HFFc6 (cell line): ENCODE data around the gene PTPRR. TPM values are rescaled to one million over a fixed set of nuclear protein-coding genes. Genes with fewer than 3 reads are reported as not detected.

Experiments used
- DNase-seq: peaks from one replicate; pipeline ENCODE4 v3.0.0-alpha.2; 2018
- H3K27ac Mint-ChIP-seq: 2 replicates; pipeline ENCODE4 v1.8.0; 2020; ENCODE audit warnings: mild to moderate bottlenecking, mixed read lengths
- H3K27me3 Mint-ChIP-seq: 2 replicates; pipeline ENCODE4 v1.8.0; 2021; ENCODE audit warnings: mild to moderate bottlenecking, moderate library complexity, mixed read lengths; ENCODE audit not compliant: insufficient read depth
- H3K36me3 Mint-ChIP-seq: 2 replicates; pipeline ENCODE4 v1.8.0; 2021; ENCODE audit warnings: low read depth, mixed read lengths
- H3K4me1 Mint-ChIP-seq: 2 replicates; pipeline ENCODE4 v1.8.0; 2020; ENCODE audit warnings: low read depth, mixed read lengths
- H3K4me3 Mint-ChIP-seq: 2 replicates; pipeline ENCODE4 v1.8.0; 2020; ENCODE audit warnings: mild to moderate bottlenecking, moderate library complexity, mixed read lengths
- H3K9me3 Mint-ChIP-seq: 2 replicates; pipeline ENCODE4 v1.8.0; 2020; ENCODE audit warnings: mild to moderate bottlenecking, mixed read lengths
- long read RNA-seq: library from polyadenylated mRNA; unstranded; transcript quantifications from one replicate; pipeline ENCODE4 v2.0.0, GENCODE V29; 2019
- total RNA-seq, 6 experiments: library from RNA; stranded (reverse); fragmentation: NEBNext Ultra II Directional; extraction: Animal tissue kit (Norgen Biotek cat#: 25700); gene quantifications; 2 replicates in 1 of 6; 3 replicates in 5 of 6; pipeline ENCODE4 v1.2.3, GENCODE V29; 2021
- TF ChIP-seq, protein P1 (sequence below): fragments of 200-600 bp; sonication (generic); IDR thresholded peaks from 2 replicates; pipeline ENCODE4 v1.5.0; 2021; ENCODE audit warnings: antibody characterized with exemption, mild to moderate bottlenecking

The PTPRR gene, protein sequence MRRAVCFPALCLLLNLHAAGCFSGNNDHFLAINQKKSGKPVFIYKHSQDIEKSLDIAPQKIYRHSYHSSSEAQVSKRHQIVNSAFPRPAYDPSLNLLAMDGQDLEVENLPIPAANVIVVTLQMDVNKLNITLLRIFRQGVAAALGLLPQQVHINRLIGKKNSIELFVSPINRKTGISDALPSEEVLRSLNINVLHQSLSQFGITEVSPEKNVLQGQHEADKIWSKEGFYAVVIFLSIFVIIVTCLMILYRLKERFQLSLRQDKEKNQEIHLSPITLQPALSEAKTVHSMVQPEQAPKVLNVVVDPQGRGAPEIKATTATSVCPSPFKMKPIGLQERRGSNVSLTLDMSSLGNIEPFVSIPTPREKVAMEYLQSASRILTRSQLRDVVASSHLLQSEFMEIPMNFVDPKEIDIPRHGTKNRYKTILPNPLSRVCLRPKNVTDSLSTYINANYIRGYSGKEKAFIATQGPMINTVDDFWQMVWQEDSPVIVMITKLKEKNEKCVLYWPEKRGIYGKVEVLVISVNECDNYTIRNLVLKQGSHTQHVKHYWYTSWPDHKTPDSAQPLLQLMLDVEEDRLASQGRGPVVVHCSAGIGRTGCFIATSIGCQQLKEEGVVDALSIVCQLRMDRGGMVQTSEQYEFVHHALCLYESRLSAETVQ
- total RNA-seq: 1 to 10 TPM in 1 of 6 experiments, under 1 TPM in 5; 0.40 to 1.1 (median 0.48) TPM
- long read RNA-seq, partial matches to known transcripts: 2 of 2 reads
- long read RNA-seq, other reads (novel, unspliced or antisense): 0 of 2 reads

DNA sequence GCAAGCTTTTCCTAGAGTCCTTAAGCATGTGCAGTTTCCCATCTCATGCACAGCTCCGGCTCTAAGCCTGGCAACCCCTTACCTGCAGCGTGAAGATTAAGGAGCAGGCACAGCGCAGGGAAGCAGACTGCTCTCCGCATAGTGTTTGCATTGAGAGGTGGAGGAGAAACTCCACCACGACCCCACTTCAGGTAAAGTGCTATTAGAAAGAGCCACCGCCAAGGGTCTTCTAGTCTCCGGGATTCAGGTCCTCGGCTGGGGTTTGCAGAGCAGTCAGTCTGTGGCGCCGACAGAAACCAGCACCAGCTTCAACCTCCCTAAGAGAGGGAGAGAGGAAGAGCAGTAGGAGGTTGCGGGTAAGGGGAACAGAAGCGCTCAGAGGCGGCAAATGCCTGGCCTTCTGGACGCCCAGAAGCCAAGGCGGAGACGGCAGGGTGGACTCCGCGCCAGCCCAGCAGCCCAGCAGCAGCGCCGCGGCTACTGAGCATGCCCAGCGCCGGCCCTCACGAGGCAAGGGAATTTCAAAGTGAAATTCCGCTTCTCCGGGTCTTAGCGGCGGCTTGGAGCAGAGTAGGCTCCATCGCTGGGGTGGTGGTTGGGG, at the start of gene PTPRR:
TSS of gene PTPRR (minus strand) at position 488 of the 601 bp plus-strand sequence. CDS start at position 140, 348 bp downstream.
- no peak within 1 kb of the TSS for H3K4me3 Mint-ChIP-seq
- H3K4me1 Mint-ChIP-seq: no peaks in the 10 kb centered on the region
- no peak within 1 kb of the TSS for H3K27ac Mint-ChIP-seq
- TF ChIP-seq, protein P1, sequence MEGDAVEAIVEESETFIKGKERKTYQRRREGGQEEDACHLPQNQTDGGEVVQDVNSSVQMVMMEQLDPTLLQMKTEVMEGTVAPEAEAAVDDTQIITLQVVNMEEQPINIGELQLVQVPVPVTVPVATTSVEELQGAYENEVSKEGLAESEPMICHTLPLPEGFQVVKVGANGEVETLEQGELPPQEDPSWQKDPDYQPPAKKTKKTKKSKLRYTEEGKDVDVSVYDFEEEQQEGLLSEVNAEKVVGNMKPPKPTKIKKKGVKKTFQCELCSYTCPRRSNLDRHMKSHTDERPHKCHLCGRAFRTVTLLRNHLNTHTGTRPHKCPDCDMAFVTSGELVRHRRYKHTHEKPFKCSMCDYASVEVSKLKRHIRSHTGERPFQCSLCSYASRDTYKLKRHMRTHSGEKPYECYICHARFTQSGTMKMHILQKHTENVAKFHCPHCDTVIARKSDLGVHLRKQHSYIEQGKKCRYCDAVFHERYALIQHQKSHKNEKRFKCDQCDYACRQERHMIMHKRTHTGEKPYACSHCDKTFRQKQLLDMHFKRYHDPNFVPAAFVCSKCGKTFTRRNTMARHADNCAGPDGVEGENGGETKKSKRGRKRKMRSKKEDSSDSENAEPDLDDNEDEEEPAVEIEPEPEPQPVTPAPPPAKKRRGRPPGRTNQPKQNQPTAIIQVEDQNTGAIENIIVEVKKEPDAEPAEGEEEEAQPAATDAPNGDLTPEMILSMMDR: no peak
- no peak for DNase-seq
- no peaks in the 10 kb centered on the region for H3K27me3 Mint-ChIP-seq
- peaks cover 21% of the 10 kb centered on the region for H3K9me3 Mint-ChIP-seq
- no peaks in the 10 kb centered on the region for H3K36me3 Mint-ChIP-seq

GRCh38 chr12:70966996-70967790, 46.7 kb upstream of the PTPRR start:
- Mint-ChIP-seq H3K27me3 (no peaks in the 10 kb centered on the region), H3K9me3 (peaks cover 24% of the 10 kb centered on the region), H3K4me3 (no peak overlapping the region), H3K4me1 (no peaks in the 10 kb centered on the region), H3K27ac (no peak overlapping the region), H3K36me3 (no peaks in the 10 kb centered on the region)
- TF ChIP-seq, protein P1: no peak
- no peak for DNase-seq

DNA sequence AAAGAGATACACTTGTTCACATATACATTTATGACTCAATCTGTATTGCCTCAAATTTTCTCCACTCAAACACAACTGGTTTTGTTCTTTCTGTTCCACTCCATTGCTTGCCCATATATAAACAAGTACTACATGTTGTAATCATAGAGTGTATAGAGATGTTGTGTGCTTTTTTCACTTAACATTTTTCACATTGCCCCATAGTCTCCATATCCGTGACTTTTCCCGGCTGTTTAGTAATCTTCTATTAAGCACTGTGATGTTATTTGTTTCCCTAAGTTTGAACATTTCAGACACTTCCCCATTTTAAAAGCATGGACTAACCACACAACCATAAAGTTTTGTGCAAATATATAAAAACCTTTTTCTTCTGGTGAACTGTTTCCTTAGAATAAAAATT, 45.5 kb upstream of the PTPRR start:
- no peak for DNase-seq
- Mint-ChIP-seq H3K4me1 (no peaks in the 10 kb centered on the region), H3K36me3 (no peaks in the 10 kb centered on the region), H3K27me3 (no peaks in the 10 kb centered on the region), H3K9me3 (peaks cover 22% of the 10 kb centered on the region), H3K27ac (no peak overlapping the region), H3K4me3 (no peak overlapping the region)
- TF ChIP-seq, protein P1: no peak

DNA sequence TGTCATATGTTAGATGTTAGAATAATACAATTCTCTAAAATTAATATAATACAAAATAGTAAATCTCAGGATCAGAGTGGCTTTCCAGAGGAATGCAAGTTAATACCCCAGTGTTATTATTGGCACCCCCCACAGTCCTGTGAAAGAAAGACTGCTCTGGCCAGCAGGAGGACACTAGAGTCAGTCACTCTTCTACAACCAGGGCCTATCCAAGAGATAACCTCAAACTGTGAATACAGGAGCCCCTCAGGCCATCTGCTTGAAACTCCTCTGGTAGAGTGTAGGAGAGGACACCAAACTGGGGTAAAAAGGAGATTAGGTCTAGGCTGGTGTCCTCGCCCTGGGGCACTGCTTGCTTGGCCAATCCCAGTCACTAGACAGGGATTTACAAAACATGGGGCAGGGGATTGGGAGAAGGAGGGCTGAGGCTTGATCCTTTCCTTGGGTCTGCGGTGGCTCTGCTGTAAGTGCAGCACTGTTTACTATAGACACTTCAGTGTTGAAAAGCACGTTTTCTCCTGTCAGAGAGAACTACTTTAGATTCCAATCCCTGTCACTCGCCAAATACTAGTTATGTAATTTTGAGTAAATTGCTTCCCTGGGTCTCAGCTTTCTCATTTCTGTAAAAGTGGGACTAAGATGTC, 44.5 kb upstream of the PTPRR start:
- Mint-ChIP-seq H3K36me3 (no peaks in the 10 kb centered on the region), H3K4me3 (no peak overlapping the region), H3K4me1 (no peaks in the 10 kb centered on the region), H3K9me3 (peaks cover 22% of the 10 kb centered on the region), H3K27ac (no peak overlapping the region), H3K27me3 (no peaks in the 10 kb centered on the region)
- no peak for DNase-seq
- TF ChIP-seq, protein P1: no peak
